ENCODE results near the gene TMEM259.

The TMEM259 gene

DNA sequence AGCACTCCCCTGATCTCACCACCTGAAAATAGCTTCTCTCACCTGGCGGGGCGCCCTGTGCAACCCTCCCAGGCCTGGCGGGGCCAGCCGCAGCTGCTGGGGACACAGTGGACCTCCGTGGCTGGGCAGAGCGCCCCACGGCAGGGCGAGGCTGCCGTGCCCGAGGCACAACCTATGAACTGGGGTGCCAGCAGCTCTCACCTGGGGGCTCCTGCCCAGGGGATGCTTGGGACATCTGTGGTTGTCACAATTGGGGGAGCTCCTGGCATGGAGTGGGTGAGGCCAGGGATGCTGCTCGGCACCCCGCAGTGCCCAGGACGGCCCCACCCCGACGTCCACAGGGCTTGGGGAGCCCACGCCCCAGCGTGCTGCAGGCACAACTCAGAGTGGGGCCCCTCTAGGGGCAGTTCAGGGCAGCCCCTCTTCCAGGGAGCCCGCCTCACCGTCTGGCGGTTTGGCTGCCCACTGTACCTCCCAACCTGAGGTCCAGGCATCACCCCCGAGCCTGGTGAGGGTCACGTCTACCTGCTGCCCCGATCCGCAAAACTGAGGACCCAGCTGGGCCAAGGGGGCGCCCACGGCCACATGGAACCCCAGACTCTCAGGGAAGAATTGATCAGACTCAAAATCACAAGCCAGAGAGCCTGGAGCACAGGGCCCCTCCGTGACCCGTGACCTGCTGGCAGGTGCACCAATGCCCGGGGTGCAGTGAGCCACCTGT lies 5.7 kb downstream of the TMEM259 start:
- DNase-seq: no peak

DNA sequence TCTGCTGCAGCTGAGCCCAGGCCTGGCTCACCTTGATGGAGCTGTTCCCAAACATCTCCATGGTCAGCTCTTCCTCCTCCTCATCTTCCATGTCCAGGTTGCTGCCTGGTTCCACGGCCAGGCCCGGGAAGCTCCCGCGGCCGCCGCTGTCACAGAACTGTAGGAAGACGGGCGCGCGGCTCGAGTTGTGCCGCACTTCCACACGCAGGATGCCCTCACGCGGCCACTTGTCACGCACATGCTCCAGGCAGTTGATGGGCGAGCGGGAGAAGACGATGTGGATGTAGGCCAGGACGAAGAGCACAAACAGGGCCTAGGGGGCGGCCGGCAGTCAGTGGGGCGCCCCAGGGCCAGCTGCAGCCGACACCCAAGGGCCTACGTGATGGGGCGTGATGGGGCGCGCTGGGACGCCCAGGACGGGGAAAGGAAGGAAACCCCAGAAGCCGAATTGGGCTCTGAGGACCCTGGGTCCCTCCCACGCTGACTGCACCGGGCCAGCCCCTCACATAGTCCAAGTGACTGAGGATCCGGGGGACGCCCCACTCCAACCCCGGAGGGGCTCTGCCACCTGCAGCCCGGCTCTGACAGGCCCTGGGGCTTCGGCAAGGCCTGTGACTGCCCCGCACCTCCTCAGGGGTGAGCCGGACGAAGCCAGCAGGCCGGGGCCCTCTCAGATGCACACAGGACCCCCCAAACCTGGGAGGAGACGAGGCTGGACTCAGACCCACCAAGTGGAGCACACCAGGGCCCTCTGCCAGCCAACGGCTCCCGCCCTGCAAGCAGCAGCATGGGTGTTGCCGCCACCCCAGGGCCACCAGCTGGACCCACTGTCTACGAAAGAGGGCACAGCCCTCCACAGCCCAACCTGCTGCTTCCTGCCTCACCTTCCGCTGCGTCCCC lies 6.5 kb downstream of the TMEM259 start:
- no peak for DNase-seq

GRCh38 chr19:1013218-1013617 lies 7.7 kb downstream of the TMEM259 start:
- DNase-seq: no peak

DNA sequence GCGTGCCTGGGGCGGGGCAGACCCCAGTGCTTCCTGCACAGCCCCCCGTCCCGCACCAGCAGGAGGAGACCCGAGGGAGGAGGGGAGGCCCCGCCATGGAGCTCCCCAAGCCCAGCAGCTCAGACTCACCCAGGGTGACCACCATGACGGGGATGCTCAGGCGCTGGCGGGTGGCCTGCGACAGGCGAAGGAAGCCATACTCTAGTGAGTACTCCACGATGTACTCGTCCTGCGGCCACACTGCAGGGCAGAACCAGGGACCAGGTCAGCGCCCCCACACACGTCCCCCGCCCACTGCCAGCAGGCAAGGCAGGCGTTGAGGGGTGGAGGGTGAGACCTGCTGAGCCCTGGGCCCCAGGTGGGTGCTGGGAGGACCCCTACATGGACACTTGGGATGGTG lies 8.6 kb downstream of the TMEM259 start:
- no peak for DNase-seq

DNA sequence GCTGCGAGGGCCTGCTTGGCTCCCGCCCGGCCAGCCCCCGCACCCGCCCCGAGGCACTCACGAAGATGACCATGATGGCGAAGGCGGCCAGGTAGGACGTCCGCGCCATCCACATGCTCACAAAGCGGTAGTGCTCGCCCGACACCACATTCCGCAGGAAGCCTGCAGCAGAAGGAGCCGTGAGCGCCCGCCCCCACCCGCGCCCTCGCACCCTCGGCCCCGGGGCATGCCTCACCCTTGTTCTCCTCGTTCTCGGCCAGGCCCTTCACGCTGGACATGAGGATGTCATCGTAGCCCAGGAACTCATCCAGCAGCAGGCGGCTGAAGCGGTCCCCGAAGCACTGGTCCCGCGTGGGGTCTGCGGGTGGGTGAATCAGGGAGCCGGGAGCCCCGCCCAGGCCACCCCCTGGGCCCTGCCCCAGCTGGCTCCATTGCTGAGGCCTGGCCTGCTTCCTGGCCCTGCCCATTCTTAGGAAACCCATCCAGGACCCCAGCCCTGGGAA lies 9.0 kb downstream of the TMEM259 start:
- DNase-seq: no peak

- DNase-seq: no peak
Observed at GRCh38 chr19:1010586-1011510, 10.1 kb downstream of the TMEM259 start.

DNA sequence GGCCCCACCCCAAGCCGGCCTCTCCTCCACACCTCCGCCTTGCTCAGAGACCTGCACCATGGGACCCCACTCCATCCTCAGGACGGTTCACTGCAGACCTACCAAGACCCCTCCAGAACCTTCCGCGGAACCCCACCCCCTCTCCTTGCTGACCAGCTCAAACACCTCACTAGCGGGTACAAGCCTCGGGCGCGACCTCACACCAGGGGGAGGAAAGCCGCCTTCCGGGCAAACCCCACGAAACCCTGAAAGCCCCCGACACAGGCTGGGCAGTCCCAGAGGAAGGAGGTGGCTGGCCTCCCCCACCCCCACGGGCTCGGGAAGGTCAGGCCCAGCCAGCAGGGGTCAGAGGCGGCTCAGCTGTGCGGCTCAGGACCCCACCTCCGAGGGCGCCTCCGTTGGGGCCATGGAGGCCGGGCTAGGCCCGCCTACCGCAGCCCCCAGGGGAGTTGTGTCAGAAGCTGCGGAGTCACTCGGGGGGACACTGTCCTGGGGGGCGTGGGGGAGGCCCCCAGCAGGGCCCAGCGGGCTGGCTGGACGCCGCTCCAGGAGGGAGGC lies 10.9 kb downstream of the TMEM259 start:
- no peak for DNase-seq

DNA sequence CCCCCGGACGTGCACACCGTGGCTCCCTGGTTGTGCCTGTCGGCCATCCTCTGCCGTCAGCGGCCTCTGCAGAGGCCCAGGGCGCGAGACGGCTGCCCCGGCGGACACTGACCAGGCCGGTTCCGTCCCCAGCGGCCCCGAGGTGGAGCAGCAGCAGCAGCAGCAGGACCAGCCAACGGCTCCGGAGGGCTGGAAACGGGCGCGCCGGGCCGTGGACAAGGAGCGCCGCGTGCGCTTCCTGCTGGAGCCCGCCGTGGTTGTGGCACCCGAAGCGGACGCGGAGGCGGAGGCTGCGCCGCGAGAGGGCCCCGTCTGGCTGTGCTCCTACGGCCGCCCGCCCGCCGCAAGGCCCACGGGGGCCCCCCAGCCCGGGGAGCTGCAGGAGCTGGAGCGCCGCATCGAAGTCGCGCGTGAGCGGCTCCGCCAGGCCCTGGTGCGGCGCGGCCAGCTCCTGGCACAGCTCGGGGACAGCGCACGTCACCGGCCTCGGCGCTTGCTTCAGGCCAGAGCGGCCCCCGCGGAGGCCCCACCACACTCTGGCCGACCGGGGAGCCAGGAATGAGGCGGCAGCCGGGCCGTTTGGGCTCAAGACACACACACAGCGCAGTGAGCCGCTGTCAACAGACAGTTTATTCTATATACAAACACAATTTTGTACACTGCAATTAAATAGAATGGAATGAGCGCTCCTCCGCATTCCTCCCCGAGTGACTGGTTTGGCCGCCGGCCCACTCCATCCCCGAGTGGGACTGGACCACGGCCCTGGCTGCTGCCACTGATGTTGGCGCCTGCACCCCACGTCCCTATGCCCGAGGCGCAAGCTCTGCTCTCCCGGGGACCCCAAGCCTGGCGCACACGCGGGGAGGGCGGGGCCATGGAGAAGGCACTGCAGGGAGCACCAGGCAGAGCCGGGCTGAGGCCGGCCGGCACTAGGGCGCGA lies 11.6 kb downstream of the TMEM259 start:
- DNase-seq: peak; percentile 60

GRCh38 chr19:1008268-1009040 lies 12.5 kb downstream of the TMEM259 start:
- DNase-seq: no peak

DNA sequence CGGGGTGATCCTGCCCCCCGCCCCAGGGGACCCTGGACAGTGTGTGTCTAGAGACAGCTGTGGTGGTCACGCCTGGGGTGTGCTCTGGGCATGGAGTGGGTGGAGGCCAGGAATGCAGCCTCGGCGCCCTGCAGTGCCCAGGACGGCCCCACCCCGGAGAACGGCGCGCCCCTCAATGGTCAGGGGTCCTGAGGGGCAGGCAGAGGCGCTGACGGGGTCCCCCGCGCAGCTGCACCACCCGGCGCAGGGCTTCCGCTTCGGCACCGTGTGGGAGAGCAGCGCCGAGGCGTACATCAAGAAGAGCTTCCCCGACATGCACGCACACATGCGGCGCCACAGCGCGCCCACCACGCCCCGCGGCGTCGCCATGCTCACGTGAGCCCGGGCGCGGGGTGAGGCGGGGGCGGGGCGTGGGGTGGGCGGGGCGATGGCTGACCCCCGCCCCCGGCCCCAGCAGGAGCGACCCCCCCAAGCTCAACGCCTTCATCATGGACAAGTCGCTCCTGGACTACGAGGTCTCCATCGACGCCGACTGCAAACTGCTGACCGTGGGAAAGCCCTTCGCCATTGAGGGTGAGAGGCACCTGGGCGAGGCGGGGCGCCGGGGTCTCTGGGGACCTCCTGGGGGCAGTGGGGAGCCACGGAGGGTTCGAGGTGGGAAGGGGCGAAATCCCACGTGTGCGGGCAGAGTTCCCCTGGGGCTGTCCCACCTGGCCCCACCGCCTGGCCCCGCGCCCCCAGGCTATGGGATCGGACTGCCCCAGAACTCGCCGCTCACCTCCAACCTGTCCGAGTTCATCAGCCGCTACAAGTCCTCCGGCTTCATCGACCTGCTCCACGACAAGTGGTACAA lies 13.3 kb downstream of the TMEM259 start:
- no peak for DNase-seq

DNA sequence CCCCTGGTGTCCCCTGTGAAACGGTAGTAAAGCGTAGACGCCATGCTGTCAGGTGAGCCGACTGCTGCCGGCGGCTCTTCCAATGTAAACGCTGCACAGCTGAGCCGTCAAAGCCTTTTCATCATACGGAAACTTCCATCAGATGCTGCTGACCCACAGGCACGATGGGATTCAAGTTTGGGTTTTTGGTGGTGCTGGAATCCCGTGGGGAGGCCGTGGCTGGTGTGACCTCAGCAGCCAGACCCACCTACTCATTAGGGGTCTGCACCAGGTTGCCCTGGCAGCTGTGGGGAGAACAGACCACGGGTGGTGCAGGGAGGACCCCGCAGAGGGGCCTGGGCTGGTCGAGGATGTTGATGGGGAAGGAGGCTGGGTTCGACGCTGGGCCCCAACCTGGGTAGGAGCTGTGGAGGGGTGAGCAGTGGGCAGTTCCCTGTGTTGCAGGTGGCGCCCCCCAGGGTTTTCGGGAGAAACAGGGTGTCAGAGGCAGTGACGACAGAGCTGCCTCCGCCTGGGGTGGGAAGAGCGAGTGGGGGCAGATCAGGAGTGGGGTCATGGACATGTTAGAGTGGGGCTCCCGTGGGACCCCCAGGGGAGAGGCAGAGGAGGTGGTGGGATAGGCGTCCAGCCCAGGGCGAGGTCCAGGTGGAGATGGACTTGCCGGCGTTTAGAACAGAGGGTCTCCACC lies 14.1 kb downstream of the TMEM259 start:
- DNase-seq: no peak

GRCh38 chr19:1004803-1005664 lies 15.9 kb downstream of the TMEM259 start:
- DNase-seq: no peak

DNA sequence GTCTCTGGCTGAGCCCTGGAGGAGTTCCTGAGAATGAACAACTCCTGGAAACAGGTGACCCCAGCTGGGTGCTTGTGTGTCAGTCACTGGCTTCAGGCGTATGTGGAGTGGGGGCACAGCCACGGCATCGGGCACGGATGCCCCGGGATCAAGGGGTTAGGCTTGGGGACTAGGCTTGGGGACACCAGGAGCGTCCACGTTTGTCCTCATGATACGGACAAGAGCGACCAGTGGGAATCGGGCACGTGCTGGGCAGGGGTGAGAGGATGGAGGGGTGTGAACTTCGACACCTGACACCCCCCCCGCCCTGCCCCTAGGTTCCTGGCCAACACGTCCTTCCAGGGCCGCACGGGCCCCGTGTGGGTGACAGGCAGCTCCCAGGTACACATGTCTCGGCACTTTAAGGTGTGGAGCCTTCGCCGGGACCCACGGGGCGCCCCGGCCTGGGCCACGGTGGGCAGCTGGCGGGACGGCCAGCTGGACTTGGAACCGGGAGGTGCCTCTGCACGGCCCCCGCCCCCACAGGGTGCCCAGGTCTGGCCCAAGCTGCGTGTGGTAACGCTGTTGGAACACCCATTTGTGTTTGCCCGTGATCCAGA lies 16.6 kb downstream of the TMEM259 start:
- no peak for DNase-seq

- DNase-seq: no peak
Observed at GRCh38 chr19:1003283-1003682, 17.6 kb downstream of the TMEM259 start.

DNA sequence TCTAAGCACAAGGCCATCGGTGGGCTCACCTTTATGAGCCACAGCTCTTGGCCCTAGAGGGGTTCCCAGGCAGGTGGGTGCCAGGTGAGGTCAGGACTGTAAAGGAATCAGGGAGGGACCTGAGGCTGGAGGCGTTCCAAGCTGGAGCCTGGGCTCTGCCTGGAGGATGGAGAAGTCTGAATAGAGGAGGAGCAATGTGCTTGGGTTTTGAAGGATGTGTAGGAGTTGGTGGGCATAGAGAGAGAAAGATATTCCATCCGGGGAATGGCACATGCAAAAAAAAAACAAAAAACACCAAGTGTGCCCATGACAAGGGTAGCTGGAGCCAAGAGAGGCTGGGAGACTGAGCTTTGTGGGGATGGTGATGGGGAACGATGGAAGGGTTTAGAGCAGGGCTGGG lies 18.3 kb downstream of the TMEM259 start:
- DNase-seq: no peak

- no peak for DNase-seq
Observed at GRCh38 chr19:1001538-1002166, 19.3 kb downstream of the TMEM259 start.
